PC-9 (cell line): ENCODE results near the gene MTUS2. TPM values are rescaled to one million over a fixed set of nuclear protein-coding genes. Genes with fewer than 3 reads are reported as not detected.

Experiments
- BruUV-seq: library from RNA; stranded (reverse); fragments of 400-500 nt; replicated peaks from 2 replicates; lab custom pipeline; 2021; lab: Mats Ljungman, UMichigan
- CTCF ChIA-PET: fragments of 300-600 bp; sonication (Branson Sonifier 250); formaldehyde crosslinking; loops from one replicate; lab custom pipeline; 2022; ENCODE audit warnings: antibody characterized with exemption; lab: Charles Lee
- POLR2A ChIA-PET: fragments of 300-600 bp; sonication (Branson Sonifier 250); formaldehyde crosslinking; loops from one replicate; lab custom pipeline; 2022; ENCODE audit warnings: antibody characterized with exemption; ENCODE audit not compliant: unreplicated experiment; lab: Charles Lee
- DNase-seq, 2 experiments: peaks; one replicate each; pipeline versions ENCODE4 v3.0.0 to v3.0.0-alpha.2; 2015 to 2022; ENCODE audit warnings: mixed read lengths in 1 of 2
- H2AFZ ChIP-seq: fragments of 200-600 bp; sonication (generic); 2 replicates; pipeline ENCODE4 v1.8.1; 2017; ENCODE audit warnings: antibody characterized with exemption
- H3F3A ChIP-seq: fragments of 200-600 bp; sonication (generic); 2 replicates; pipeline ENCODE4 v1.8.1; 2017; ENCODE audit warnings: antibody characterized with exemption, mild to moderate bottlenecking, low read depth; ENCODE audit not compliant: insufficient read depth
- H3K27ac ChIP-seq: fragments of 200-600 bp; sonication (generic); 2 replicates; pipeline ENCODE4 v1.6.1; 2016; ENCODE audit warnings: mixed run types
- H3K27me3 ChIP-seq: fragments of 200-600 bp; sonication (generic); 2 replicates; pipeline ENCODE4 v1.6.1; 2016; ENCODE audit warnings: low read depth, mixed run types; ENCODE audit not compliant: insufficient read depth
- H3K36me3 ChIP-seq: fragments of 200-600 bp; sonication (generic); 2 replicates; pipeline ENCODE4 v1.6.1; 2016; ENCODE audit warnings: low read depth, mixed run types
- H3K4me1 ChIP-seq: fragments of 200-600 bp; sonication (generic); replicated peaks from 2 replicates; pipeline ENCODE4 v1.6.1; 2016; ENCODE audit warnings: mixed run types; ENCODE audit not compliant: insufficient read depth
- H3K4me2 ChIP-seq: fragments of 200-600 bp; sonication (generic); 2 replicates; pipeline ENCODE4 v1.6.1; 2017; ENCODE audit warnings: mixed run types
- H3K4me3 ChIP-seq: fragments of 200-600 bp; sonication (generic); 2 replicates; pipeline ENCODE4 v1.6.1; 2016; ENCODE audit warnings: mixed run types
- H3K79me2 ChIP-seq: fragments of 200-600 bp; sonication (generic); 2 replicates; pipeline ENCODE4 v1.6.1; 2017; ENCODE audit warnings: low read depth, mixed run types
- H3K9me2 ChIP-seq: fragments of 200-600 bp; sonication (generic); 2 replicates; pipeline ENCODE4 v1.8.1; 2017; ENCODE audit warnings: mild to moderate bottlenecking; ENCODE audit not compliant: insufficient read depth
- H3K9me3 ChIP-seq: fragments of 200-600 bp; sonication (generic); 2 replicates; pipeline ENCODE4 v1.8.1; 2016; ENCODE audit warnings: low read depth; ENCODE audit not compliant: insufficient read depth
- H4K20me1 ChIP-seq: fragments of 200-600 bp; sonication (generic); 2 replicates; pipeline ENCODE4 v1.8.1; 2017; ENCODE audit not compliant: insufficient read depth
- CTCF ChIP-seq: fragments of 200-600 bp; sonication (generic); conservative IDR thresholded peaks from 2 replicates; pipeline ENCODE4 v1.6.1; 2017; ENCODE audit warnings: mixed run types, antibody characterized with exemption, mild to moderate bottlenecking, moderate library complexity
- EZH2 ChIP-seq: fragments of 200-600 bp; sonication (generic); IDR thresholded peaks from 2 replicates; pipeline ENCODE4 v1.8.0; 2017; ENCODE audit warnings: antibody characterized with exemption, low read depth
- intact Hi-C: fragments of 100-400 bp; cut with micrococcal nuclease; formaldehyde crosslinking; loops from one replicate; pipeline ENCODE4 v1.10.0; 2022; ENCODE audit not compliant: unreplicated experiment
- total RNA-seq: library from RNA; stranded (reverse); gene quantifications from 2 replicates; pipeline ENCODE4 v1.2.3, GENCODE V29; 2021

MTUS2 gene
- total RNA-seq, 1 experiment from 2014 or later = not detected

- Histone ChIP-seq H3K4me1 (no peaks in the 10 kb centered on the region), H4K20me1 (no peaks in the 10 kb centered on the region; the same call in 1 of the 2 replicates), H3K4me3 (no peak overlapping the region), H3K36me3 (no peaks in the 10 kb centered on the region), H3K79me2 (no peaks in the 10 kb centered on the region), H2AFZ (no peak overlapping the region), H3K27ac (no peak overlapping the region), H3K9me3 (no peaks in the 10 kb centered on the region), H3K27me3 (peaks cover 61% of the 10 kb centered on the region), H3K4me2 (no peak overlapping the region), H3F3A (no peaks in the 10 kb centered on the region), H3K9me2 (no peaks in the 10 kb centered on the region)
- POLR2A ChIA-PET = no interaction called here
- CTCF ChIA-PET = no interaction called here
- no TSS peak for BruUV-seq
- no peak for TF ChIP-seq CTCF
- no peak for TF ChIP-seq EZH2
- no peak for DNase-seq
- intact Hi-C loops = no loop called here
Observed at GRCh38 chr13:29270271-29270985, 450.3 kb downstream of the MTUS2 start.

- H3K9me2 ChIP-seq = no peaks in the 10 kb centered on the region
- peaks cover 54% of the 10 kb centered on the region for H3K27me3 ChIP-seq
- DNase-seq = no peak
- no peak overlapping the region for H3K27ac ChIP-seq
- no peak for TF ChIP-seq EZH2
- POLR2A ChIA-PET = no interaction called here
- H3K4me1 ChIP-seq = no peaks in the 10 kb centered on the region
- no peaks in the 10 kb centered on the region for H3F3A ChIP-seq
- CTCF ChIA-PET = no interaction called here
- intact Hi-C loops = no loop called here
- no TSS peak for BruUV-seq
- no peaks in the 10 kb centered on the region for H3K9me3 ChIP-seq
- H3K79me2 ChIP-seq = no peaks in the 10 kb centered on the region
- no peak overlapping the region for H2AFZ ChIP-seq
- no peak overlapping the region for H3K4me3 ChIP-seq
- no peaks in the 10 kb centered on the region for H3K36me3 ChIP-seq
- no peak overlapping the region for H3K4me2 ChIP-seq
- H4K20me1 ChIP-seq = no peaks in the 10 kb centered on the region
Observed at GRCh38 chr13:29271606-29272005, 451.5 kb downstream of the MTUS2 start.

GRCh38 chr13:29279356-29280254 lies 459.5 kb downstream of the MTUS2 start:
- Histone ChIP-seq H3F3A (no peaks in the 10 kb centered on the region), H3K4me2 (no peak overlapping the region), H3K36me3 (no peaks in the 10 kb centered on the region), H3K27ac (no peak overlapping the region), H3K9me2 (no peaks in the 10 kb centered on the region), H2AFZ (no peak overlapping the region), H3K27me3 (peaks cover 29% of the 10 kb centered on the region), H3K4me3 (no peak overlapping the region), H3K79me2 (no peaks in the 10 kb centered on the region), H3K9me3 (no peaks in the 10 kb centered on the region), H3K4me1 (no peaks in the 10 kb centered on the region), H4K20me1 (no peaks in the 10 kb centered on the region)
- DNase-seq = no peak
- intact Hi-C loops = no loop called here
- no peak for TF ChIP-seq CTCF
- no peak for TF ChIP-seq EZH2
- no TSS peak for BruUV-seq
- ChIA-PET POLR2A (no interaction called here), CTCF (no interaction called here)
